Myocyte (in vitro differentiated cells): ENCODE measurements around the gene KRT86. TPM values are rescaled to one million over a fixed set of nuclear protein-coding genes. Genes with fewer than 3 reads are reported as not detected.
A peak's percentile ranks its signal among the peaks of the same experiment; 100 is the strongest.
"Not testable (repeated sequence)": the region's sequence is repeated elsewhere in the genome, so short reads cannot be mapped to it uniquely, and the experiment has no call there.

Source experiments
- DNase-seq: peaks from one replicate; pipeline ENCODE4 v3.0.0-alpha.2; 2012; ENCODE audit warnings: low read depth
- total RNA-seq: library from RNA; depleted of rRNA; stranded (reverse); fragments of >200 nt; gene quantifications from 2 replicates; pipeline ENCODE4 v1.2.3, GENCODE V29; 2014

The KRT86 gene
- total RNA-seq, 1 donor from 2014 or later = 5.2 TPM

DNA sequence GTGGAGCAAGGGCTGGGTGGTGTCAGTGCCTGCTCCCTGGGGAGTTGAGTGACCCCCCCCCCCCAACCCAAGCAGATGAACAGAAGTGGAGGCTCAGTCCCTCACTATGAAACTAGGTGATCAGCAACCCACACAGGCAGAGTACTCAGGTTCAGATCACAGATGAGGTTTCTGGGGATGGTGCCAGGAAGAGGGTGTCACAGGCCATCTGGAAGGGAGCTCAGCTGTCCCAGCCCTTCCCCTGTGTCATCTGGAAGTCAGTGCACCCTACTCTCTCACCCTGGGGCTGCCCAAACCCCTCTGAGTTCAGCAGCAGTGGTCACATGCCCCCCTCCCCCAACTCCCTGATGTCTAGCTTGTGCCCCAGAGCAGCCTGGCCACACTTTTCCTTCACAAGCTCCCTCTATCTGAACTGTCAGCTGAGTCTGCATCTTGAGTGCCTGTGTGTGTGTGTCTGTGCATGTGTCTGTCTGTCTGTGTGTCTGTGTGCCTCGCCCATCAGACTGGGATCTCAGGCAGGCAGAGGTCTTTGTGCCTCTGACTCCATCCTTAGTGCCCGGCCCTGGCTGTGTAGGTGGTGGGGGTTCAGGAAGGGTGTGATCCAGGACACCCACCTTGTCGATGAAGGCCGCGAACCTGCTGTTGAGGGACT lies 16.2 kb downstream of the KRT86 start:
- DNase-seq = not testable (repeated sequence)

DNA sequence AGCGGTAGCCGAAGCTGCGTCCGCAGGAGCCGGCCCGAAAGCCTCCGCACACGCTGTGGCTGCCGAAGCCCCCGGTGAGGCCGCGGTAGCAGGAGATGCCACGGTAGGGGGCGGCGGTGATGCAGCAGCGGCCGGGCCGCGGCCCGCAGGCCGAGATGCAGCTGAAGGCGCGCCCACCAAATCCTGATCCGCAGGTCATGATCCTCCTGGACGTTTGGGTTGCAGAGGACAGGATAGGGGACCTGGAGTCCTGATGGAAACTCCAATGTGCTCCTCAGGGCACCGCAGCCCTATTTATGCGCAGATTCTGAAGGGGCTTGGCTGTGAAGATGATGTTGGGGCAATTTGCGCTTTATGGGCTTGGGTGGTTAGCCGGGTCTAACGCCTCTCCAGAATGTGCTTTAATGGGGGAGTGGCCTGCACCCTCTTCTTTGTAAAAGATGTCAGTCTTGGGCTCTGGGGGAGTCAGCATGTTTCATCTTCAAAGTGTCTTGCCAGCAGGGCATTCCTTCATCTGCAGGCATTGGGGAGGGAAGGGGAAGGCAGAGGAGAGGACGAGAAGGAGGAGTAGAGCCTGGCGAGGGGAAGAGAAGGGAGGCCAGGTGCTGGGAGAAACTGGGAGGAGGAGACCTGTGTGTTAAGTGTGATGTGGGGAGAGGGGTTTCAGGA lies 17.0 kb downstream of the KRT86 start, which contains the start of gene KRT81:
TSS of gene KRT81 (minus strand) at position 268 of the 669 bp plus-strand sequence. CDS start at position 199, 69 bp downstream.
- no peak for DNase-seq

DNA sequence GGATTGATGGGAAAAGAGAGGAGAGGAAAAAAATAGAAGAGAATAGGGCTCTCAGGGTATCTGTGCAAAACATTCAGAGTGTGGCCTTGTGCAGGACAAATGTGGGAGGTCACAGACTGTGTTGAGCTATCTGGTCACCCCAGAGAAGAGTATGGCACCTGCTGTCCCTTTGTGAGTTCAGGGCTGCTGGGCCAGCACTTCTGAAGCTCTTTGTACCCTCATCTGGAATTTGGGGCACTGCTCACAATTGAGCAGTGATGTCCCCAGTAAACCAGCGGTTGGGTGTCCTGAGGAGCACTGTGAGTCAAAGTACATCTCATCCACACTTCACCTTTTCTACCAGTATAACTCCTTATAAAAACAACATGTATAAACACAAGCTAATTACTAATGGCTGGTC lies 19.5 kb downstream of the KRT86 start:
- no peak for DNase-seq

DNA sequence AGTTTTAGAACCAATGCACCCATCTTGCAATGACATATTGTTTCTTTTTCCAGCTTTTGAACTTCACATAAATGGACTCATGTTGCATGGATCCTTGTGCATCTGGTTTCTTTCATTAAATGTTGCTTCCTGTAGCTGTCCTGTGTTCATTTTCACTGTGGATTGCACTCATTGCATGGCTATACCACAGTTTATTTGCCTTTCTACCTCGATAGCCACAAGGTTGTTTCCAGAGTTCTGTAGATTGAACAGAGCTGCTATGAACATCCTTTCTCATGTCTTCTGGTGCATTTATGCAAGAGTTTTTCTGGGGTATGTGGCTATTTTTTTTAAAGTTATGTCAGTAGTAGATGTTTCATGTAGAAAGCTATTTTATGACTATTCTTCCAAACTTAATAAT lies 20.4 kb downstream of the KRT86 start:
- DNase-seq = no peak

DNA sequence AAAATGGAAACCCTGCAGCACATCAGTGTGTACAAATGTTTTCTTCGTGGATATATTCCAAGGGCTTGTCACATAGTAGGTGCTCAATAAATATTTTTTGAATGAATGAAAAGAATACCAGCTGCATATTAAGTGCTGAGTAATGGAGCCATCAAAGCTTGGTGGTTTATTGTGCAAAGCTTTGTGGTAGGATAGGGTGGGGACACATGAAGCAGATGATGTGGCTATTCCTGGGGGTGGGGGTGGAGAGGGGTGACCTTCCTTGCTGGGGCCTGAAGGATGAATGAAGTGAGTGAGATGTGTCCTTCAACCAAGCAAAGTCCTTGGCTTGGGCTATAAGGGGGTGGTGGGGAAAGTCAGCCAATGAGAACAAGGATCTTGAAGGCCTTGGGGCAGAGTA lies 21.2 kb downstream of the KRT86 start:
- DNase-seq = peak; percentile 76

DNA sequence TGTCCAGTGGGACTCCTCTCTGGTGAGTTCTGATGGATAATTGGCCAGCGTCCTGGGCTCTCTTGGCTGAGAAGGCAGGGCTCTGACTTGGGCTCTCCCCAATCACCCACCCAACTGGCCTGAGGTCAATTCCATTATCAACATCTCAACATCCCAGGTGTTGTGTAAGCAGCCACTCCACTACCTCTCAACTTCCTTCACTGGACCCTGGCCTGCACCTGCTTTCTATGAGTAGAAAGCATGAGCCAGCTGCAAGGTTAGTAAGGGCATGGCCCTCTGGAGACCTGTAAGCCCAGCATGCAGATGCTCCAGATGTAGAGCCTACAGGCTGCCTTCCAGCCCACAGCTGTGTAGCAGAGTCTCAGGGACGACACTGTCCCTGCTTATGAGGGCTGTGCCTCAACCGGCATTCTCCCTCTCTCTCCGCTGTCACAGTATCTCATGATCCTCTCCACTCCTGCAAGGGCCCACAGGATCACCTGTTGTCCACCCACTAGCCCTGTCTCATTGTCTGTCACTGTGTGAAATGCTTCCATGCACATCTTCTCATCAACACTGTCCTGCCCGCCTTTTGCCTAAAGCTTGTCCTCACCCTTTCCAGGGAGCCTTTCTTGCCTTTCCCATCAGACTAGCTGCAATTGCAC lies 22.2 kb downstream of the KRT86 start:
- no peak for DNase-seq

DNA sequence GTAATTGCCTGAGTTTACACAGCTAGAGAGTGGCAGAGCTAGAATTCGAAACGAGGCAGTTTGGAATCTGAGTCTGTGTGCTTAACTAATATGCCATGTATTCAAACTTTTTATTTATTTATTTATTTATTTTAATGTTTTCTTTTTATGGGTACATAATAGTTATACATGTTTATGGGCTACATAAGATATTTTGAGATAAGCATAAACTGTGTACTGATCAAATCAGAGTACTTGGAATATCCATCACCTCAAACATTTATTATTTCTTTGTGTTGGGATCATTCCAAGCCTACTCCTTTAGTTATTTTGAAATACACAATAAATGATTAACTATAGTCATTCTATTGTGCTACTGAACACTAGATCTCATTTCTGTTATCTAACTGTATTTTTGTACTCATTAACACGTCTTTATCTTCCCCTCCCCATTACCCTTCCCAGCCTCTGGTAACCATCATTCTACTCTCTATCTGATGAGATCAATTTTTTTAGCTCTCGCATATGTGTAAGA lies 24.3 kb downstream of the KRT86 start:
- no peak for DNase-seq

DNA sequence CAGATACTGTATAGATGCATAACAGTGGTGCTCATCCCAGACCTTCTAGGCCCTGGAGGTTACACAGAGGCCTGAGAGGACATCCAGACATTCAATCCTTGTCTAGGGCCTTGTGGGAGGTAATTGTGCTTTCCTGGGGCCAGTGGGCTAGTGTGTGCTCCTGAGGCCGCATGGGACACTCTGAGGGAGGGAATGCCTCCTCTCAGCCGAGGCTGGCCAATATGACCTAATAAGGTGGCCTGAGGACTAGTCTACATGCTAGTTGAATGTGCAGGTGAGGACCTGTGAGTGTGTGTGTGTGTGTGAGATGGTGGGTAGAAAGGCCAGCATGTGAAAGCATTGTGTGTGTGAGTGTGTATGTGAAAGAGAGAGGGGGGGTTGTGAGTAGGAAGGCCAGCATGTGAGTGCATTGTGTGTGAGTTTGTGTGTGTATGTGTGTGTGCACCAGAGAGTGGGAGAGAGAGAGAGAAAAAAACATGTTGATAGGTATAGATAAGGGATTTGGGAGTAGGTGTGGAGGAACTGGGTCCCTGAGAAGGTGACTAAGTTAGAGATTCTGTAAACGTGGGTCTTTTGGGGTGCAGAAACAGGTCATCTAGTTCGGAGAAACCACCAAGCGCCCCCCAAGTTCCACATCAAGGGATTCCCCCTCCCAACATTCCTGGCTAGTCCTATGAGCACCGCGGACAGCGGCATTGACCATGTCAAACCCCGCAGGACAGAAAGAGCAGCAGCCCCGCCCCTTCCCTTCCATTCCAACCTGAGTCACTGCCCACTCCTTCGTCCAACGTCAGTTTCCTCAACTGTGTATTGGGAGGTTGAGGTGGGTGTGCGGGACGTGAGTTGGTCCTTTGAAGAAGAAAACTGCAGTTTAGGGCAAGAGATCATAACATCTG lies 26.6 kb downstream of the KRT86 start:
- peak; percentile 33 for DNase-seq

DNA sequence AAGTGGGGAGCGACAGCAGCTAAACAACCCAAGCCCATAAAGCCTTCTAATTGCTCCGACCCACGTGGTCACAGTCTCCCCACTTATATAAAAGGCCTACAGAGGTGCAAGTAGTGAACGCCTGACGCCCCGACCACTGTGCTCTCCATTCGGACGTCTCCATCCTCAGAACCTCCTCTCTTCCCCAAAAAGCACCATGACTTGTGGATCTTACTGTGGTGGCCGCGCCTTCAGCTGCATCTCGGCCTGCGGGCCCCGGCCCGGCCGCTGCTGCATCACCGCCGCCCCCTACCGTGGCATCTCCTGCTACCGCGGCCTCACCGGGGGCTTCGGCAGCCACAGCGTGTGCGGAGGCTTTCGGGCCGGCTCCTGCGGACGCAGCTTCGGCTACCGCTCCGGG lies 27.3 kb downstream of the KRT86 start:
- DNase-seq = not testable (repeated sequence)

DNA sequence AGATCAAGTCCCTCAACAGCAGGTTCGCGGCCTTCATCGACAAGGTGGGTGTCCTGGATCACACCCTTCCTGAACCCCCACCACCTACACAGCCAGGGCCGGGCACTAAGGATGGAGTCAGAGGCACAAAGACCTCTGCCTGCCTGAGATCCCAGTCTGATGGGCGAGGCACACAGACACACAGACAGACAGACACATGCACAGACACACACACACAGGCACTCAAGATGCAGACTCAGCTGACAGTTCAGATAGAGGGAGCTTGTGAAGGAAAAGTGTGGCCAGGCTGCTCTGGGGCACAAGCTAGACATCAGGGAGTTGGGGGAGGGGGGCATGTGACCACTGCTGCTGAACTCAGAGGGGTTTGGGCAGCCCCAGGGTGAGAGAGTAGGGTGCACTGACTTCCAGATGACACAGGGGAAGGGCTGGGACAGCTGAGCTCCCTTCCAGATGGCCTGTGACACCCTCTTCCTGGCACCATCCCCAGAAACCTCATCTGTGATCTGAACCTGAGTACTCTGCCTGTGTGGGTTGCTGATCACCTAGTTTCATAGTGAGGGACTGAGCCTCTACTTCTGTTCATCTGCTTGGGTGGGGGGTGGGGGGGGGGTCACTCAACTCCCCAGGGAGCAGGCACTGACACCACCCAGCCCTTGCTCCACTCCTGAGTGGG lies 27.9 kb downstream of the KRT86 start:
- not testable (repeated sequence) for DNase-seq

DNA sequence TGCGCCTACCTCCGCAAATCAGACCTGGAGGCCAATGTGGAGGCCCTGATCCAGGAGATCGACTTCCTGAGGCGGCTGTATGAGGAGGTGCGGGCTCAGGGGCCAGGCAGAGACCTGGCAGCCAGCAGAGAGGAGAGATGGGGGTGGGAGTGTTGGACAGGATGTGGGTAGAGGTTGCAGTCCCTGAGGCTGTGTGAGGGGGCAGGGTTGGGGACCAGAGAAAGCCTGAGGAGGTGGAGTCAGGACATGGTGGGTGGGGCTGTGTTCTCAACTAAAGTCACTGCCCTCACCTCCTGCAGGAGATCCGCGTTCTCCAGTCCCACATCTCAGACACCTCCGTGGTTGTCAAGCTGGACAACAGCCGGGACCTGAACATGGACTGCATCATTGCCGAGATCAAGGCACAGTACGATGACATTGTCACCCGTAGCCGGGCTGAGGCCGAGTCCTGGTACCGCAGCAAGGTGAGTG lies 30.5 kb downstream of the KRT86 start:
- DNase-seq = not testable (repeated sequence)

DNA sequence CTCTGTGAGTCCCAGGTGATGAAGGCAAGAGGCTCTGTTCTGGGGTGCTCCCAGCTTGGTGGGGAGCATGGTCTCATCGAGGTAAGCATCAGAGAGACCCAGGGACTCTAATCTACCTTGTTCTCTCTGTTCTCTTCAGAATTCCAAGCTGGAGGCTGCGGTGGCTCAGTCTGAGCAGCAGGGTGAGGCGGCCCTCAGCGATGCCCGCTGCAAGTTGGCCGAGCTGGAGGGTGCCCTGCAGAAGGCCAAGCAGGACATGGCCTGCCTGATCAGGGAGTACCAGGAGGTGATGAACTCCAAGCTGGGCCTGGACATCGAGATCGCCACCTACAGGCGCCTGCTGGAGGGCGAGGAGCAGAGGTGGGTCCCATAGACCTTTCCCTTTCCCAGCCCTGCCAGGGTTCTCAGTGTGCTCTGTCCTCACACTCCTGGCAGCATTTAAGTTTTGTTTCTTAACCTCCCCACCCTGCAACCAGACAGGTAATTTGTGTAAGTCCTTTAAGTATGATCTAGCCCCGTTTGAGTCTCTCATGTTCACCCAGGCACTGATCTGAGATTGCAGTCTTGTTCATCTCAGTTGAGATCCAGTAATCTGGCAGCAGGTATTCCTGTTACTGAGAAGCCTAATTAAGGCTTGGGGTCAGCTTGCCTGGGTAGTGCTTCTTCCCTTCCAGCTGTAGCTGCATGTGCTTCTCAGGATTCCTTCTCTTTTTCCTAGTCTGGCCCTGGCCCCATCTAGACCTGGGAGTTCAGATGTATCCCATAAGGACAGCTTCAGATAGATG lies 31.7 kb downstream of the KRT86 start:
- DNase-seq = no peak

DNA sequence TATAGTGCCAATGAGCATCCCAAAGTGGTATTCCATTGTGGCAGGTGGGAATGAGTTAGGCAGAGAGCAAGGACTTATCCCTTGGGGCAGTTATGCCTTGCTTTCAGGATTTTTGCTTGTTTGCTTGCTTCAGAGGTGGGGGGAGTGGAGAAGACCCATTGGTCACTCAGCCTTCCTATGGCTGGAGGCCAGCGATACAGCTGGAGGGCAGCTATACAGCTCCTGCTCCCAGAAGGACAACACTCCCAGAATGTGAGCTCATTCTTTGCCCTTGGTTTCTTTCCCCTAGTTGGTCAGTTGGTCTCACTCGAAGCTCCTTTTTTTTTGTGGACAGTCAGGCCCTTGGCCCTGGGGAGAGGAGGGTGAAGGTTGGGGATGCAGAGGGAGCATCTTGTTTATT lies 32.3 kb downstream of the KRT86 start:
- peak; percentile 29 for DNase-seq

DNA sequence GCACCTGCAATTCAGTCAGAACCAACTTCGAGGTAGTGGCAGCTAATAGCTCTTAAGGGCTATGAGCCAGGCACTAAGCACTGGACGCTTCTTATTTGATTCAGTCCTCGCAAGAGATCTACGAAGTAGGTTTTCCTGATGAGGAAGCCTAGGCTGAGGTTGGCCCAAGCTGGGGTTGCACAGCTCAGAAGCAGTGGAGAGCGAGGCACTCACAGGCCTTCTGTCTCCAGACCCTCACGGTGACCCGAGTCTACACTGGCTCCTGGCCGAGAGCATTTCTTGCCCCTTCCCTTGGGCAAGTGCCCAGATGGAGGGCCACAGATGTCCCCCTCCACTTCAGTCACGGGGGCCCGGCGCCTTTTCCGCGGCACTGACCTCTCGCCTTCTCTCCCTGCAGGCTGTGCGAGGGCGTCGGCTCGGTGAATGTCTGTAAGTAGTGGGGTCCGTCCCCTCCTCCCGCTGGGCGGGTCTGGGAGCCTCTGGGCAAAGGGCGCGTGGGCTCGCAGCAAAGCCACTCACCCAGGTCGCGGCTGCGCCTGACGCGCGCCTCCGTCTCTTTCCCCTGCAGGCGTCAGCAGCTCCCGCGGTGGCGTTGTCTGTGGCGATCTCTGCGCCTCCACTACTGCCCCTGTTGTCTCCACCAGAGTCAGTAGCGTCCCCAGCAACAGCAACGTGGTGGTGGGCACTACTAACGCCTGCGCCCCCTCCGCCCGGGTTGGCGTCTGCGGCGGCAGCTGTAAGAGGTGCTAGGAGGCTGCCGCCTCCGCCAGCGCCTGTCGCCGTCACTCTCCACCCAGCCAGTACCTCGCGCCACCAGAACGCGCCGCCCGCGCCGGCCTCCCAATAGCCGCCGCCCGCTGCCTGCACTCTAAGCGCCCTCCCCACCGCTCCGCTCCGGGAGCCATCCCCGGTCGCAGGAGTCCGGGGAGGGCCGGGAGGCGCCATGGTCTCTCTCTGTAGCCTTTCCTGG lies 33.7 kb downstream of the KRT86 start:
- peak; percentile 77 for DNase-seq

DNA sequence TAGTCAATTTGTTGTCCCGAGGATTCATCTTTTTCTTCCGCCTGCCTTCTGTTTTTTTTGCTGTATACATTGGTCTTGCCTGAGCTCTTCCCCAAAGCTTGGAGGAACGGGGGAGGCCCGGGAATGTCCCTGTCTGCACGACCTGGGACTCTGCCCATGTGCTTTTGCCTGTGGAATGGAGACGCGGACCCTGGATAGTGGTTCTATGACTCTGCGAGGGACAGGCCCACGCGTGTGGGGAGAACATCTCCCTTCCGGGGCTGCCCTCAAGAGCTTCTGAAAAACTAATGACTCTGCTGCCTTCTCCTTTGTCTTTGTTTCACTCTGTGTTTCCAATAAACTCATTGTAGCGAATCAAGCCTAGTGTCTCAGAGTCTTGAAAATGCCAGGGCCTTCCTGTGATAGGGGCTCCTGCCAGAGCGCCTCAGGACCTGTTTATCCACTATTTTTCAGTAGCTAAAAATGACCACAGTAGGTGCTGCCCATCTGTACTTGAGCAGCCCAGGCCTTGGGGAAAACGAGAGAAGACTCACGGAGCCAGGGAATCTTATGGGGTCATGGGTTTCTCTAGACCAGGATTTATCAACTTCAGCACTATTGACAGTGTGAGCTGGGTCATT lies 34.5 kb downstream of the KRT86 start:
- no peak for DNase-seq

DNA sequence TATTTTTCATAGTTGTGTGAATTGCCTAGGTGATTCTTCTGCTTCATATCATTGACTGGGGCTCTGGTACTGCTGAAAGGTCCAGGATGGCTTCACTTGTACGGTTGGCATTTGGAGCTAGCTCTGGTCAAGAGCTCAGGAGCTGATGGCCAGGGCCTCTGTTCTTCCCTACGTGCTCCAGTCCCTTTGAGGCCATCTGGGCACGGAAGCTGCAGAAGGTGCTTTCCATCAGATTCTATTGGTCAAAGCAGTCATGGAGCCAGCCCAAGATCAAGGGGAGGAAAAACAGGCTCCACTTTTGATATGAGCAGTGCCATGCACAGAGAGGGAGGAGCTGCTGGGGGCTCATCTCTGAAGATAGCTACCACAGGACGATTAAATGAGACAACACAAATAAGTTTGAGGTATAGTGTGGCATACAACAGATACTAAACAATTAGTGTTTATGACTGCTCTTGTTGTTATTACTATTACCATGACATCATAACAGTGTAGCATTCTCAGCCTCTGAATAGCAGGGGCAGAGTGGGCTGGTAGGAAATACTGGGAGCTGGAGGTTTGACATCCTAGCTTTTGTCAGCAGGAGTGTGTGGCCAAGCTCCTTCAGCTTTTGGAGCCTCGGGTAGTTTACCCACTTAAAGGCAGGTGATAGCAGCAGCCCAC lies 36.3 kb downstream of the KRT86 start:
- peak; percentile 51 for DNase-seq

DNA sequence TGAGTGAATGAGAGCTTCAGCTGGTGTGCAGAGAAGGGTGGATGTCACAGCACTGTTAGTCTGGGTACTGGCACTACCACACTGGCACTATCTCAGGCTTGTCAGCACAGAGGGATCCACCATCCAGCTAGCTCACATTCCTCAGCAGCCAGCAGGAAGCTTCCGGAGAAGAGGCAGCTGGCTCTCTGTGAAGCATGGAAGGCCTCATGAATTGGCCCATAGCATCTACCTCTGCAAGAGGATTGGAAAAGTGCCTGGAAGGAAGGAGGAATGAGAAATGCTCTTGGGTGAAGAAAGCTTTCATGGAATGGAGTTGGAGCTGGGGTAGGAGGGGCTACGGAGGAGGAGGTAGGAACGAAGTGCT lies 36.8 kb downstream of the KRT86 start:
- DNase-seq = no peak

DNA sequence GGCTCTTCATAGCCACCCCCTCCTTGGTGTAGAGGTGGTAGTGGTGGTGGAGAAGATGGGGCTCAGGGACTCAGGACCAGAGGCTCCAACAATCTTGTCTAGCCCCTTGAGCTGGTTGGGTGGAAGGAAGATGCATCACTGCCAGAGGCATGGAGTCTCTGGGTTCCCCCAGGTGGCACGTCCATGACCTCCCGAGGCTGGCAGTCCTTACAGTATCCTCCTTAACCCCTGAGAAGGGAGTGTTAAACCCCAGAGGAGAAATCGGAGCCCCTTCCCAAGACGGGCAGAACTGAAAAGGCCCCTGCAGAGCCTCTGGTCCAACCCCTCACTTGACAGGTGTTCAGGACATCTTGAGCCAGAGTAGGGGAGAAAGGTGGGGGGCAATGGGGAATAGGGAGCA lies 37.6 kb downstream of the KRT86 start:
- no peak for DNase-seq
